ENCODE measurements around the gene E2F6. TPM values are rescaled to one million over a fixed set of nuclear protein-coding genes. Genes with fewer than 3 reads are reported as not detected.

Gene E2F6
- polyA plus RNA-seq, 1 of the 3 experiments (the other 2 are of a cell fraction), result 15.3 TPM

DNA sequence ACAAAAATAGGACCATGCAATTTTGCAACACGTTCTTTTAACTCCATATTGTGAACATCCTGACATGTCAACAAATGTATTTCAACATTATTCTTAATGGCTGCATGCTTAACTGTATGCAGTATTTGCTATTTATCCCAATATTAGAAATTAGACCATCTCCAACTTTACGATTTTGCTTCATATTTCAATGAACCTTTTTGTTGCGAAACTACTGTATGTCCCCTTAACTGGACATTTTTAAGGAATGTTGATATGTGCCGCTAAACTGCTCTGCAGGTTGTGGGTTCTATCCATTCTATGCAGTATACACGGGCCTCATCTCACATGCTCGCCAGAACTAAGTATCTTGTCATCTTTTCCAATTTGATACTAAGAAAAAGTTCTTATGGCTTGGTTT, 11.1 kb downstream of the E2F6 start:
- H2AFZ ChIP-seq (ENCODE audit: low read depth), result no peak overlapping the region
- no peak overlapping the region for H3K9ac ChIP-seq
- H3K27ac ChIP-seq (ENCODE audit: low read depth in 2 of 2, low read length in 1 of 2), result no peak overlapping the region
- H3K36me3 ChIP-seq (replicated peaks in 1 of 2; ENCODE audit: control insufficient read depth in 1 of 2, insufficient read depth in 2 of 2, low read length in 1 of 2), result peaks cover 48 to 66% of the 10 kb centered on the region in 2 experiments
- H3K9me3 ChIP-seq, result no peaks in the 10 kb centered on the region
- no peaks in the 10 kb centered on the region for H3K9me2 ChIP-seq
- peaks cover 0 to 5% of the 10 kb centered on the region in 2 experiments; a peak in 1 of 4 replicates for H3K4me1 ChIP-seq (ENCODE audit: control insufficient read depth in 1 of 2, insufficient read depth in 2 of 2, low read depth in 1 of 2, low read length in 1 of 2)
- DNase-seq, result no peak
- H4K20me1 ChIP-seq (ENCODE audit: insufficient read depth), result peaks cover 55% of the 10 kb centered on the region
- 94% methylated on average over 6 of the region's 6 CpGs for WGBS (ENCODE audit: low lambda C conversion rate)
- peaks cover 24% of the 10 kb centered on the region for H3F3A ChIP-seq (replicated peaks; ENCODE audit: insufficient read depth)
- ChIA-PET CTCF (no interaction called here), POLR2A (no interaction called here)
- H3K27me3 ChIP-seq (ENCODE audit: insufficient read depth), result no peaks in the 10 kb centered on the region
- H3K4me2 ChIP-seq, result no peak overlapping the region
- peaks cover 80% of the 10 kb centered on the region for H3K79me2 ChIP-seq (ENCODE audit: insufficient read depth)
- TF ChIP-seq MEF2A (IDR thresholded peaks at IDR 0.05; ENCODE audit: borderline replicate concordance, low read depth) (no peak), RFX5 (IDR thresholded peaks at IDR 0.05; ENCODE audit: low read length) (no peak), RAD21 (IDR thresholded peaks at IDR 0.05; ENCODE audit: low read length) (no peak), TAF1 (IDR thresholded peaks at IDR 0.05; ENCODE audit: borderline replicate concordance, low read depth, low read length) (no peak), ELF1 (IDR thresholded peaks at IDR 0.05) (no peak), FOSL2 (IDR thresholded peaks at IDR 0.05; ENCODE audit: borderline replicate concordance, low read depth) (no peak), EP300 (IDR thresholded peaks at IDR 0.05; ENCODE audit: borderline replicate concordance in 1 of 2, low read depth in 1 of 2, low read length in 1 of 2) (no peak), TCF12 (IDR thresholded peaks at IDR 0.05) (no peak), NFIC (IDR thresholded peaks at IDR 0.05; ENCODE audit: borderline replicate concordance) (no peak), EZH2phosphoT487 (IDR thresholded peaks at IDR 0.05; ENCODE audit: borderline replicate concordance, low read depth) (no peak)
- TF ChIP-seq, protein P1, sequence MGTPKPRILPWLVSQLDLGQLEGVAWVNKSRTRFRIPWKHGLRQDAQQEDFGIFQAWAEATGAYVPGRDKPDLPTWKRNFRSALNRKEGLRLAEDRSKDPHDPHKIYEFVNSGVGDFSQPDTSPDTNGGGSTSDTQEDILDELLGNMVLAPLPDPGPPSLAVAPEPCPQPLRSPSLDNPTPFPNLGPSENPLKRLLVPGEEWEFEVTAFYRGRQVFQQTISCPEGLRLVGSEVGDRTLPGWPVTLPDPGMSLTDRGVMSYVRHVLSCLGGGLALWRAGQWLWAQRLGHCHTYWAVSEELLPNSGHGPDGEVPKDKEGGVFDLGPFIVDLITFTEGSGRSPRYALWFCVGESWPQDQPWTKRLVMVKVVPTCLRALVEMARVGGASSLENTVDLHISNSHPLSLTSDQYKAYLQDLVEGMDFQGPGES (IDR thresholded peaks at IDR 0.05; ENCODE audit: low read depth, low read length), result no peak
- TF ChIP-seq, protein P2, sequence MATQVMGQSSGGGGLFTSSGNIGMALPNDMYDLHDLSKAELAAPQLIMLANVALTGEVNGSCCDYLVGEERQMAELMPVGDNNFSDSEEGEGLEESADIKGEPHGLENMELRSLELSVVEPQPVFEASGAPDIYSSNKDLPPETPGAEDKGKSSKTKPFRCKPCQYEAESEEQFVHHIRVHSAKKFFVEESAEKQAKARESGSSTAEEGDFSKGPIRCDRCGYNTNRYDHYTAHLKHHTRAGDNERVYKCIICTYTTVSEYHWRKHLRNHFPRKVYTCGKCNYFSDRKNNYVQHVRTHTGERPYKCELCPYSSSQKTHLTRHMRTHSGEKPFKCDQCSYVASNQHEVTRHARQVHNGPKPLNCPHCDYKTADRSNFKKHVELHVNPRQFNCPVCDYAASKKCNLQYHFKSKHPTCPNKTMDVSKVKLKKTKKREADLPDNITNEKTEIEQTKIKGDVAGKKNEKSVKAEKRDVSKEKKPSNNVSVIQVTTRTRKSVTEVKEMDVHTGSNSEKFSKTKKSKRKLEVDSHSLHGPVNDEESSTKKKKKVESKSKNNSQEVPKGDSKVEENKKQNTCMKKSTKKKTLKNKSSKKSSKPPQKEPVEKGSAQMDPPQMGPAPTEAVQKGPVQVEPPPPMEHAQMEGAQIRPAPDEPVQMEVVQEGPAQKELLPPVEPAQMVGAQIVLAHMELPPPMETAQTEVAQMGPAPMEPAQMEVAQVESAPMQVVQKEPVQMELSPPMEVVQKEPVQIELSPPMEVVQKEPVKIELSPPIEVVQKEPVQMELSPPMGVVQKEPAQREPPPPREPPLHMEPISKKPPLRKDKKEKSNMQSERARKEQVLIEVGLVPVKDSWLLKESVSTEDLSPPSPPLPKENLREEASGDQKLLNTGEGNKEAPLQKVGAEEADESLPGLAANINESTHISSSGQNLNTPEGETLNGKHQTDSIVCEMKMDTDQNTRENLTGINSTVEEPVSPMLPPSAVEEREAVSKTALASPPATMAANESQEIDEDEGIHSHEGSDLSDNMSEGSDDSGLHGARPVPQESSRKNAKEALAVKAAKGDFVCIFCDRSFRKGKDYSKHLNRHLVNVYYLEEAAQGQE (IDR thresholded peaks at IDR 0.05; ENCODE audit: low read depth, low read length), result no peak
- TF ChIP-seq, protein P3, sequence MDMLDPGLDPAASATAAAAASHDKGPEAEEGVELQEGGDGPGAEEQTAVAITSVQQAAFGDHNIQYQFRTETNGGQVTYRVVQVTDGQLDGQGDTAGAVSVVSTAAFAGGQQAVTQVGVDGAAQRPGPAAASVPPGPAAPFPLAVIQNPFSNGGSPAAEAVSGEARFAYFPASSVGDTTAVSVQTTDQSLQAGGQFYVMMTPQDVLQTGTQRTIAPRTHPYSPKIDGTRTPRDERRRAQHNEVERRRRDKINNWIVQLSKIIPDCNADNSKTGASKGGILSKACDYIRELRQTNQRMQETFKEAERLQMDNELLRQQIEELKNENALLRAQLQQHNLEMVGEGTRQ (IDR thresholded peaks at IDR 0.05; ENCODE audit: borderline replicate concordance, low read depth, low read length), result no peak
- no peak overlapping the region for H3K4me3 ChIP-seq (ENCODE audit: low read depth in 2 of 2, low read length in 1 of 2)

Measured in SK-N-SH (cell line).